Hippocampal formation (tissue), 2 donors: Measurements from ENCODE around the gene IL3RA.
"Not testable (repeated sequence)": the region's sequence is repeated elsewhere in the genome, so short reads cannot be mapped to it uniquely, and the experiment has no call there.

Experiments
- DNase-seq, 2 donors: peaks; one replicate each; lab custom pipeline; 2025; lab: John Stamatoyannopoulos, UW

Gene IL3RA

GRCh38 chrX:1336331-1336943, at the start of gene IL3RA:
IL3RA (plus strand) TSS chrX:1336785; CDS start chrX:1341766, 4,981 bp downstream.
- peak in 1 of 2 donors; percentile 21 for DNase-seq

- DNase-seq: no peak
Observed at GRCh38 chrX:1289535-1289934, 47.0 kb upstream of the IL3RA start.

GRCh38 chrX:1291110-1291740, 45.4 kb upstream of the IL3RA start:
- no peak for DNase-seq

GRCh38 chrX:1292575-1293290, 43.9 kb upstream of the IL3RA start:
- no peak for DNase-seq

GRCh38 chrX:1294301-1295067, 42.1 kb upstream of the IL3RA start:
- DNase-seq: no peak

GRCh38 chrX:1295550-1295949, 41.0 kb upstream of the IL3RA start:
- no peak for DNase-seq

- DNase-seq: not testable (repeated sequence)
Observed at GRCh38 chrX:1297591-1297990, 39.0 kb upstream of the IL3RA start.

- DNase-seq: no peak
Observed at GRCh38 chrX:1300449-1300848, 36.1 kb upstream of the IL3RA start.

- no peak for DNase-seq
Observed at GRCh38 chrX:1305411-1305810, 31.2 kb upstream of the IL3RA start.

- DNase-seq: no peak
Observed at GRCh38 chrX:1306909-1307625, 29.5 kb upstream of the IL3RA start.

GRCh38 chrX:1307626-1308340, 28.8 kb upstream of the IL3RA start:
- no peak for DNase-seq

GRCh38 chrX:1308476-1308875, 28.1 kb upstream of the IL3RA start:
- DNase-seq: no peak

- DNase-seq: not testable (repeated sequence)
Observed at GRCh38 chrX:1308917-1309316, 27.7 kb upstream of the IL3RA start.

GRCh38 chrX:1313788-1314187, 22.8 kb upstream of the IL3RA start:
- no peak for DNase-seq

GRCh38 chrX:1316527-1316926, 20.1 kb upstream of the IL3RA start:
- DNase-seq: peak in 1 of 2 donors; percentile 22

- DNase-seq: no peak
Observed at GRCh38 chrX:1321674-1322073, 14.9 kb upstream of the IL3RA start.

- DNase-seq: no peak
Observed at GRCh38 chrX:1322393-1322792, 14.2 kb upstream of the IL3RA start.

GRCh38 chrX:1323315-1323714, 13.3 kb upstream of the IL3RA start:
- no peak for DNase-seq

GRCh38 chrX:1325515-1326116, 11.0 kb upstream of the IL3RA start:
- DNase-seq: no peak

GRCh38 chrX:1327651-1328304, 8.8 kb upstream of the IL3RA start:
- no peak for DNase-seq
